Measurements from ENCODE around the gene NBAS. TPM values are rescaled to one million over a fixed set of nuclear protein-coding genes. Genes with fewer than 3 reads are reported as not detected.

NBAS gene
- total RNA-seq, 2 donors from 2014 or later = 31.5 to 32.0 TPM

- Histone ChIP-seq H3K27ac (no peak overlapping the region), H3K4me1 (ENCODE audit: control insufficient read depth in 1 of 2, low read depth in 2 of 2) (no peaks in the 10 kb centered on the region), H3K4me3 (no peak overlapping the region), H3K9me3 (no peaks in the 10 kb centered on the region), H3K27me3 (replicated peaks; ENCODE audit: insufficient read depth) (no peaks in the 10 kb centered on the region), H3K36me3 (peaks cover 8% of the 10 kb centered on the region)
- no peak for TF ChIP-seq CTCF (IDR thresholded peaks at IDR 0.05)
- ATAC-seq (ENCODE audit: insufficient number of reproducible peaks, low FRiP score, low read depth) = no peak
- no peak for DNase-seq (ENCODE audit: low spot score)
Observed at GRCh38 chr2:15553519-15553918, 7.6 kb downstream of the NBAS start.

- no peak overlapping the region for H3K27ac ChIP-seq
- DNase-seq (ENCODE audit: low spot score) (no peak), ATAC-seq (ENCODE audit: insufficient number of reproducible peaks, low FRiP score, low read depth) (no peak)
- no peaks in the 10 kb centered on the region for H3K9me3 ChIP-seq
- H3K4me3 ChIP-seq = no peak overlapping the region
- H3K4me1 ChIP-seq (ENCODE audit: control insufficient read depth in 1 of 2, low read depth in 2 of 2) = no peaks in the 10 kb centered on the region
- no peak for TF ChIP-seq CTCF (IDR thresholded peaks at IDR 0.05)
- H3K36me3 ChIP-seq = peaks cover 8% of the 10 kb centered on the region
- no peaks in the 10 kb centered on the region for H3K27me3 ChIP-seq (replicated peaks; ENCODE audit: insufficient read depth)
Observed at GRCh38 chr2:15548974-15549373, 12.2 kb downstream of the NBAS start.

- H3K4me1 ChIP-seq (ENCODE audit: control insufficient read depth in 1 of 2, low read depth in 2 of 2) = no peaks in the 10 kb centered on the region
- no peak overlapping the region for H3K4me3 ChIP-seq
- H3K27ac ChIP-seq = no peak overlapping the region
- H3K27me3 ChIP-seq (replicated peaks; ENCODE audit: insufficient read depth) = no peaks in the 10 kb centered on the region
- H3K9me3 ChIP-seq = no peaks in the 10 kb centered on the region
- H3K36me3 ChIP-seq = peaks cover 8% of the 10 kb centered on the region
- ATAC-seq (ENCODE audit: insufficient number of reproducible peaks, low FRiP score, low read depth) (no peak), DNase-seq (ENCODE audit: low spot score) (no peak)
- TF ChIP-seq CTCF (IDR thresholded peaks at IDR 0.05) = no peak
Observed at GRCh38 chr2:15547115-15547876, 13.8 kb downstream of the NBAS start.

GRCh38 chr2:15546297-15547098 is 14.6 kb downstream of the NBAS start:
- H3K4me1 ChIP-seq (ENCODE audit: control insufficient read depth in 1 of 2, low read depth in 2 of 2) = no peaks in the 10 kb centered on the region
- ATAC-seq (ENCODE audit: insufficient number of reproducible peaks, low FRiP score, low read depth) (no peak), DNase-seq (ENCODE audit: low spot score) (no peak)
- no peak overlapping the region for H3K27ac ChIP-seq
- no peaks in the 10 kb centered on the region for H3K27me3 ChIP-seq (replicated peaks; ENCODE audit: insufficient read depth)
- TF ChIP-seq CTCF (IDR thresholded peaks at IDR 0.05) = no peak
- H3K36me3 ChIP-seq = peaks cover 6% of the 10 kb centered on the region
- no peaks in the 10 kb centered on the region for H3K9me3 ChIP-seq
- no peak overlapping the region for H3K4me3 ChIP-seq

GRCh38 chr2:15544227-15544626 is 16.9 kb downstream of the NBAS start:
- TF ChIP-seq CTCF (IDR thresholded peaks at IDR 0.05) = no peak
- Histone ChIP-seq H3K4me3 (no peak overlapping the region), H3K4me1 (ENCODE audit: control insufficient read depth in 1 of 2, low read depth in 2 of 2) (no peaks in the 10 kb centered on the region), H3K9me3 (no peaks in the 10 kb centered on the region), H3K27me3 (replicated peaks; ENCODE audit: insufficient read depth) (no peaks in the 10 kb centered on the region), H3K27ac (no peak overlapping the region), H3K36me3 (peaks cover 3% of the 10 kb centered on the region)
- no peak for DNase-seq (ENCODE audit: low spot score)
- no peak for ATAC-seq (ENCODE audit: insufficient number of reproducible peaks, low FRiP score, low read depth)

Measured in thoracic aorta (tissue), 2 donors.